SU-DHL-6 (cell line): ENCODE measurements around the gene SSBP1.

Source experiments
- EZH2phosphoT487 ChIP-seq: fragments of 200-600 bp; sonication (generic), shearing (Covaris generic); conservative IDR thresholded peaks from 2 replicates; pipeline ENCODE4 v1.6.1; 2018; ENCODE audit warnings: mild to moderate bottlenecking, antibody characterized with exemption, low read length, moderate library complexity, mixed read lengths
- TF ChIP-seq, protein P1 (sequence below): fragments of 200-600 bp; sonication (generic); IDR thresholded peaks from one replicate; pipeline ENCODE4 v1.5.1; 2017; ENCODE audit warnings: antibody characterized with exemption, mild to moderate bottlenecking, low read length, moderate library complexity; ENCODE audit not compliant: insufficient read depth, poor library complexity, severe bottlenecking

DNA sequence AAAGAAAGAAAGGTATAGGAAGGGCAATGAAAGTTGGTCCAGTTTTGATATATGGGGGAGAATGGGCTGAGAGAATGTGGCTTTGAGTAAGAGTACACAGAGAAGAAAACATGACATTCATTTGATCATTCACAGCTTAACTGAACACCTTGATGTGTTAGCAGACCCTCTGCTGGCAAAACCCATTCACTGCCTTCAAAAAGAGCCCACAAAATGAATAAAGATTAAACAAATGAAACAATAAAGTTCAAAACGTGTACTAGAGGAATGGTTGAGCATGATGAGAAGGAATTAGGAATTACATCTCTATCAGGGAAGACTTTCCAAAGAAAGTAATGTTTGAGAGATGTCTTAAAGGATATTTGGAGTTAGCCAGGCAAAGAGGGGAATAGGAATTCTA is 27.9 kb upstream of the SSBP1 start:
- TF ChIP-seq, protein P1, sequence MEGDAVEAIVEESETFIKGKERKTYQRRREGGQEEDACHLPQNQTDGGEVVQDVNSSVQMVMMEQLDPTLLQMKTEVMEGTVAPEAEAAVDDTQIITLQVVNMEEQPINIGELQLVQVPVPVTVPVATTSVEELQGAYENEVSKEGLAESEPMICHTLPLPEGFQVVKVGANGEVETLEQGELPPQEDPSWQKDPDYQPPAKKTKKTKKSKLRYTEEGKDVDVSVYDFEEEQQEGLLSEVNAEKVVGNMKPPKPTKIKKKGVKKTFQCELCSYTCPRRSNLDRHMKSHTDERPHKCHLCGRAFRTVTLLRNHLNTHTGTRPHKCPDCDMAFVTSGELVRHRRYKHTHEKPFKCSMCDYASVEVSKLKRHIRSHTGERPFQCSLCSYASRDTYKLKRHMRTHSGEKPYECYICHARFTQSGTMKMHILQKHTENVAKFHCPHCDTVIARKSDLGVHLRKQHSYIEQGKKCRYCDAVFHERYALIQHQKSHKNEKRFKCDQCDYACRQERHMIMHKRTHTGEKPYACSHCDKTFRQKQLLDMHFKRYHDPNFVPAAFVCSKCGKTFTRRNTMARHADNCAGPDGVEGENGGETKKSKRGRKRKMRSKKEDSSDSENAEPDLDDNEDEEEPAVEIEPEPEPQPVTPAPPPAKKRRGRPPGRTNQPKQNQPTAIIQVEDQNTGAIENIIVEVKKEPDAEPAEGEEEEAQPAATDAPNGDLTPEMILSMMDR, result no peak
- no peak for TF ChIP-seq EZH2phosphoT487
